GM23338 (cell line): Measurements from ENCODE around the gene WWP2. TPM values are rescaled to one million over a fixed set of nuclear protein-coding genes. Genes with fewer than 3 reads are reported as not detected.

ENCODE experiments used
- ATAC-seq: fragments of 200-7000 bp; cut with Tn5 transposase; 3 replicates; pipeline ENCODE4 v1.9.1; 2020
- DNase-seq: peaks from one replicate; pipeline ENCODE4 v3.0.0-alpha.2; 2015; ENCODE audit warnings: low spot score
- H2AFZ ChIP-seq: fragments of 200-600 bp; sonication (generic); 2 replicates; pipeline ENCODE4 v1.8.0; 2016; ENCODE audit warnings: antibody characterized with exemption, mild to moderate bottlenecking, moderate library complexity
- H3F3A ChIP-seq: fragments of 200-600 bp; sonication (generic); replicated peaks from 2 replicates; pipeline ENCODE4 v1.8.0; 2017; ENCODE audit warnings: antibody characterized with exemption, mixed run types, low read depth
- H3K27ac ChIP-seq: fragments of 200-600 bp; sonication (generic); 2 replicates; pipeline ENCODE4 v1.6.1; 2016; ENCODE audit warnings: low read depth
- H3K27me3 ChIP-seq: fragments of 200-600 bp; sonication (generic); 2 replicates; pipeline ENCODE4 v1.8.0; 2016; ENCODE audit warnings: mild to moderate bottlenecking, mixed run types, moderate library complexity; ENCODE audit not compliant: insufficient read depth
- H3K36me3 ChIP-seq: fragments of 200-600 bp; sonication (generic); 2 replicates; pipeline ENCODE4 v1.8.0; 2016; ENCODE audit warnings: mild to moderate bottlenecking; ENCODE audit not compliant: insufficient read depth
- H3K4me1 ChIP-seq: fragments of 200-600 bp; sonication (generic); 2 replicates; pipeline ENCODE4 v1.8.0; 2016; ENCODE audit warnings: mild to moderate bottlenecking, moderate library complexity; ENCODE audit not compliant: insufficient read depth
- H3K4me2 ChIP-seq: fragments of 200-600 bp; sonication (generic); 2 replicates; pipeline ENCODE4 v1.7.1; 2017; ENCODE audit warnings: mixed run types
- H3K4me3 ChIP-seq: fragments of 200-600 bp; sonication (generic); 2 replicates; pipeline ENCODE4 v1.6.1; 2016; ENCODE audit warnings: mixed run types
- H3K79me2 ChIP-seq: fragments of 200-600 bp; sonication (generic); replicated peaks from 2 replicates; pipeline ENCODE4 v1.8.0; 2017; ENCODE audit warnings: mild to moderate bottlenecking; ENCODE audit not compliant: insufficient read depth
- H3K9me2 ChIP-seq: fragments of 200-600 bp; sonication (generic); 2 replicates; pipeline ENCODE4 v1.8.0; 2017; ENCODE audit not compliant: insufficient read depth
- H4K20me1 ChIP-seq: fragments of 200-600 bp; sonication (generic); replicated peaks from 2 replicates; pipeline ENCODE4 v1.8.0; 2017; ENCODE audit warnings: mild to moderate bottlenecking; ENCODE audit not compliant: insufficient read depth
- H3K27ac Mint-ChIP-seq: 2 replicates; pipeline ENCODE4 v1.8.0; 2020; ENCODE audit warnings: inconsistent platforms, mild to moderate bottlenecking, moderate library complexity, mixed read lengths
- H3K27me3 Mint-ChIP-seq: 3 replicates; pipeline ENCODE4 v1.8.0; 2022; ENCODE audit warnings: low read depth, mild to moderate bottlenecking, moderate library complexity, mixed read lengths, inconsistent platforms; ENCODE audit not compliant: insufficient read depth, poor library complexity
- H3K36me3 Mint-ChIP-seq: 3 replicates; pipeline ENCODE4 v1.8.0; 2021; ENCODE audit warnings: low read depth, mild to moderate bottlenecking, inconsistent platforms, moderate library complexity, mixed read lengths
- H3K4me1 Mint-ChIP-seq: 3 replicates; pipeline ENCODE4 v1.8.0; 2020; ENCODE audit warnings: mild to moderate bottlenecking, inconsistent platforms, mixed read lengths
- H3K4me3 Mint-ChIP-seq: 3 replicates; pipeline ENCODE4 v1.8.0; 2021; ENCODE audit warnings: moderate library complexity, mild to moderate bottlenecking, inconsistent platforms, mixed read lengths
- H3K9me3 Mint-ChIP-seq: 3 replicates; pipeline ENCODE4 v1.8.0; 2020; ENCODE audit warnings: moderate library complexity, mild to moderate bottlenecking, inconsistent platforms, mixed read lengths
- CREB1 ChIP-seq: fragments of 250-450 bp; sonication (Bioruptor Pico); IDR thresholded peaks from 2 replicates; pipeline ENCODE4 v1.5.0; 2020; ENCODE audit warnings: low read depth, mild to moderate bottlenecking, moderate library complexity
- EZH2 ChIP-seq: fragments of 200-600 bp; sonication (generic); IDR thresholded peaks from one replicate; pipeline ENCODE4 v1.8.0; 2017; ENCODE audit warnings: antibody characterized with exemption, mild to moderate bottlenecking, low read depth; ENCODE audit not compliant: unreplicated experiment
- EZH2phosphoT487 ChIP-seq: fragments of 200-600 bp; sonication (generic); IDR thresholded peaks from one replicate; pipeline ENCODE4 v1.8.1; 2018; ENCODE audit warnings: antibody characterized with exemption; ENCODE audit not compliant: unreplicated experiment
- JUNB ChIP-seq: IDR thresholded peaks from one replicate; pipeline ENCODE4 v1.6.1; 2016; ENCODE audit warnings: antibody characterized with exemption; ENCODE audit not compliant: unreplicated experiment
- NANOG ChIP-seq: IDR thresholded peaks from 2 replicates; pipeline ENCODE4 v1.6.1; 2016; ENCODE audit warnings: antibody characterized with exemption, borderline replicate concordance
- POLR2AphosphoS5 ChIP-seq: IDR thresholded peaks from 2 replicates; pipeline ENCODE4 v1.6.1; 2016; ENCODE audit warnings: antibody characterized with exemption, low read depth
- STAT1 ChIP-seq: IDR thresholded peaks from one replicate; pipeline ENCODE4 v1.6.1; 2016; ENCODE audit warnings: antibody characterized with exemption; ENCODE audit not compliant: unreplicated experiment
- ZNF114 ChIP-seq: fragments of 250-450 bp; sonication (Bioruptor Pico); IDR thresholded peaks from 2 replicates; pipeline ENCODE4 v1.5.0; 2020; ENCODE audit warnings: mild to moderate bottlenecking, moderate library complexity
- ZNF331 ChIP-seq: fragments of 250-450 bp; sonication (Bioruptor Pico); IDR thresholded peaks from 2 replicates; pipeline ENCODE4 v1.5.0; 2020; ENCODE audit warnings: low read depth, mild to moderate bottlenecking, moderate library complexity
- polyA plus RNA-seq: library from polyadenylated mRNA; unstranded; fragments of >200 nt; fragmentation: Nextera tagmentation; extraction: Ambion mirVana; gene quantifications from 2 replicates; pipeline ENCODE4 v1.2.1, GENCODE V29; 2016
- total RNA-seq: library from RNA; depleted of rRNA; stranded (reverse); fragments of >200 nt; shearing (Covaris generic); gene quantifications from 2 replicates; pipeline ENCODE4 v1.2.3, GENCODE V29; 2014
- TF ChIP-seq, protein P1 (sequence below): fragments of 250-450 bp; sonication (Bioruptor Pico); IDR thresholded peaks from 2 replicates; pipeline ENCODE4 v1.5.0; 2020; ENCODE audit warnings: mild to moderate bottlenecking, moderate library complexity
- TF ChIP-seq, protein P2 (sequence below): IDR thresholded peaks from one replicate; pipeline ENCODE4 v1.6.1; 2018; ENCODE audit warnings: antibody characterized with exemption; ENCODE audit not compliant: unreplicated experiment
- TF ChIP-seq, protein P3 (sequence below): IDR thresholded peaks from 2 replicates; pipeline ENCODE4 v1.6.1; 2016; ENCODE audit warnings: antibody characterized with exemption
- TF ChIP-seq, protein P4 (sequence below), 2 experiments: fragments of 200-600 bp in 1 of 2; sonication (generic) in 1 of 2; conservative IDR thresholded peaks; 2 replicates each; pipeline versions ENCODE4 v1.5.1 to v1.6.1; 2016 to 2017; ENCODE audit warnings: antibody characterized with exemption in 2 of 2, low read depth in 2 of 2, mild to moderate bottlenecking in 2 of 2, moderate library complexity in 1 of 2

Gene WWP2
- total and polyA plus RNA-seq, 2 experiments from 2014 or later = 12.3 to 35.5 TPM

DNA sequence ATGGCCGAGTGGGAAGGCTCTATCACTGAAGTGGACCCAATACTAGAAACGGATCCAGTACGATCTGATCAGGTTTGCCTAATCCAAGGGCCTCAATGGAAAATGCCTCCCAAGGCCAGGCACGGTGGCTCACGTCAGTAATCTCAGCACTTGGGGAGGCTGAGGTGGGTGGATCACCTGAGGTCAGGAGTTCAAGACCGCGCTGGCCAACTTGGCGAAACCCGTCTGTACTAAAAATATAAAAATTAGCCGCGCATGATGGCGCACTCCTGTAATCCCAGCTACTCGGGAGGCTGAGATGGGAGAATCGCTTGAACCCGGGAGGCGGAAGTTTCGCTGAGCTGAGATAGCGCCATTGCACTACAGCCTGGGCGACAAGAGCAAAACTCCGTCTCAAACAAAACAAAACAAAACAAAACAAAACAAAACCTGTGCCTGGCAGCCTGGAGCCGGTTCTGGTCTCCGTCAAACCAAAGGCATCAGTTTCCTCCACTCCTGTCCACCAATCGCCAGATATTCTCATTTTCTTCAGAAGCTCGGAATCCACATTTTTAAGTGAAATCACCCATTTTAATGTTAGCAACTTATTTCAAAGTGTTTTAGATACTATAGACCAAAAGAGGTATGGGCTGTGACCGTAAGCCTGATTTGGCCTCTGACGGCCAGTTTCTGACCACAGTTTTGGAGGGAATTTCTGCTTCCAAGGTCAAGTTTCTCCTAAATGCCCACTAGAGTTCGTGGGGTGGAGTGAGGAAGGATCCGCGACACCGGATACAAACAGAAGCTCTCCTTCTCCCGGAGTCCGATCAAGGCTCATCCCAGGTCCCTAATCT is 36.4 kb upstream of the WWP2 start:
- TF ChIP-seq EZH2phosphoT487 = no peak
- no peak for TF ChIP-seq EZH2
- TF ChIP-seq POLR2AphosphoS5 = no peak
- TF ChIP-seq, protein P1, sequence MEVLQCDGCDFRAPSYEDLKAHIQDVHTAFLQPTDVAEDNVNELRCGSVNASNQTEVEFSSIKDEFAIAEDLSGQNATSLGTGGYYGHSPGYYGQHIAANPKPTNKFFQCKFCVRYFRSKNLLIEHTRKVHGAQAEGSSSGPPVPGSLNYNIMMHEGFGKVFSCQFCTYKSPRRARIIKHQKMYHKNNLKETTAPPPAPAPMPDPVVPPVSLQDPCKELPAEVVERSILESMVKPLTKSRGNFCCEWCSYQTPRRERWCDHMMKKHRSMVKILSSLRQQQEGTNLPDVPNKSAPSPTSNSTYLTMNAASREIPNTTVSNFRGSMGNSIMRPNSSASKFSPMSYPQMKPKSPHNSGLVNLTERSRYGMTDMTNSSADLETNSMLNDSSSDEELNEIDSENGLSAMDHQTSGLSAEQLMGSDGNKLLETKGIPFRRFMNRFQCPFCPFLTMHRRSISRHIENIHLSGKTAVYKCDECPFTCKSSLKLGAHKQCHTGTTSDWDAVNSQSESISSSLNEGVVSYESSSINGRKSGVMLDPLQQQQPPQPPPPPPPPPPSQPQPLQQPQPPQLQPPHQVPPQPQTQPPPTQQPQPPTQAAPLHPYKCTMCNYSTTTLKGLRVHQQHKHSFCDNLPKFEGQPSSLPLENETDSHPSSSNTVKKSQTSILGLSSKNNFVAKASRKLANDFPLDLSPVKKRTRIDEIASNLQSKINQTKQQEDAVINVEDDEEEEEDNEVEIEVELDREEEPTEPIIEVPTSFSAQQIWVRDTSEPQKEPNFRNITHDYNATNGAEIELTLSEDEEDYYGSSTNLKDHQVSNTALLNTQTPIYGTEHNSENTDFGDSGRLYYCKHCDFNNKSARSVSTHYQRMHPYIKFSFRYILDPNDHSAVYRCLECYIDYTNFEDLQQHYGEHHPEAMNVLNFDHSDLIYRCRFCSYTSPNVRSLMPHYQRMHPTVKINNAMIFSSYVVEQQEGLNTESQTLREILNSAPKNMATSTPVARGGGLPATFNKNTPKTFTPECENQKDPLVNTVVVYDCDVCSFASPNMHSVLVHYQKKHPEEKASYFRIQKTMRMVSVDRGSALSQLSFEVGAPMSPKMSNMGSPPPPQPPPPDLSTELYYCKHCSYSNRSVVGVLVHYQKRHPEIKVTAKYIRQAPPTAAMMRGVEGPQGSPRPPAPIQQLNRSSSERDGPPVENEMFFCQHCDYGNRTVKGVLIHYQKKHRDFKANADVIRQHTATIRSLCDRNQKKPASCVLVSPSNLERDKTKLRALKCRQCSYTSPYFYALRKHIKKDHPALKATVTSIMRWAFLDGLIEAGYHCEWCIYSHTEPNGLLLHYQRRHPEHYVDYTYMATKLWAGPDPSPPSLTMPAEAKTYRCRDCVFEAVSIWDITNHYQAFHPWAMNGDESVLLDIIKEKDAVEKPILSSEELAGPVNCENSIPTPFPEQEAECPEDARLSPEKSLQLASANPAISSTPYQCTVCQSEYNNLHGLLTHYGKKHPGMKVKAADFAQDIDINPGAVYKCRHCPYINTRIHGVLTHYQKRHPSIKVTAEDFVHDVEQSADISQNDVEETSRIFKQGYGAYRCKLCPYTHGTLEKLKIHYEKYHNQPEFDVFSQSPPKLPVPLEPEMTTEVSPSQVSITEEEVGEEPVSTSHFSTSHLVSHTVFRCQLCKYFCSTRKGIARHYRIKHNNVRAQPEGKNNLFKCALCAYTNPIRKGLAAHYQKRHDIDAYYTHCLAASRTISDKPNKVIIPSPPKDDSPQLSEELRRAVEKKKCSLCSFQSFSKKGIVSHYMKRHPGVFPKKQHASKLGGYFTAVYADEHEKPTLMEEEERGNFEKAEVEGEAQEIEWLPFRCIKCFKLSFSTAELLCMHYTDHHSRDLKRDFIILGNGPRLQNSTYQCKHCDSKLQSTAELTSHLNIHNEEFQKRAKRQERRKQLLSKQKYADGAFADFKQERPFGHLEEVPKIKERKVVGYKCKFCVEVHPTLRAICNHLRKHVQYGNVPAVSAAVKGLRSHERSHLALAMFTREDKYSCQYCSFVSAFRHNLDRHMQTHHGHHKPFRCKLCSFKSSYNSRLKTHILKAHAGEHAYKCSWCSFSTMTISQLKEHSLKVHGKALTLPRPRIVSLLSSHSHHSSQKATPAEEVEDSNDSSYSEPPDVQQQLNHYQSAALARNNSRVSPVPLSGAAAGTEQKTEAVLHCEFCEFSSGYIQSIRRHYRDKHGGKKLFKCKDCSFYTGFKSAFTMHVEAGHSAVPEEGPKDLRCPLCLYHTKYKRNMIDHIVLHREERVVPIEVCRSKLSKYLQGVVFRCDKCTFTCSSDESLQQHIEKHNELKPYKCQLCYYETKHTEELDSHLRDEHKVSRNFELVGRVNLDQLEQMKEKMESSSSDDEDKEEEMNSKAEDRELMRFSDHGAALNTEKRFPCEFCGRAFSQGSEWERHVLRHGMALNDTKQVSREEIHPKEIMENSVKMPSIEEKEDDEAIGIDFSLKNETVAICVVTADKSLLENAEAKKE (CRISPR knock-in tag) = no peak
- TF ChIP-seq, protein P2, sequence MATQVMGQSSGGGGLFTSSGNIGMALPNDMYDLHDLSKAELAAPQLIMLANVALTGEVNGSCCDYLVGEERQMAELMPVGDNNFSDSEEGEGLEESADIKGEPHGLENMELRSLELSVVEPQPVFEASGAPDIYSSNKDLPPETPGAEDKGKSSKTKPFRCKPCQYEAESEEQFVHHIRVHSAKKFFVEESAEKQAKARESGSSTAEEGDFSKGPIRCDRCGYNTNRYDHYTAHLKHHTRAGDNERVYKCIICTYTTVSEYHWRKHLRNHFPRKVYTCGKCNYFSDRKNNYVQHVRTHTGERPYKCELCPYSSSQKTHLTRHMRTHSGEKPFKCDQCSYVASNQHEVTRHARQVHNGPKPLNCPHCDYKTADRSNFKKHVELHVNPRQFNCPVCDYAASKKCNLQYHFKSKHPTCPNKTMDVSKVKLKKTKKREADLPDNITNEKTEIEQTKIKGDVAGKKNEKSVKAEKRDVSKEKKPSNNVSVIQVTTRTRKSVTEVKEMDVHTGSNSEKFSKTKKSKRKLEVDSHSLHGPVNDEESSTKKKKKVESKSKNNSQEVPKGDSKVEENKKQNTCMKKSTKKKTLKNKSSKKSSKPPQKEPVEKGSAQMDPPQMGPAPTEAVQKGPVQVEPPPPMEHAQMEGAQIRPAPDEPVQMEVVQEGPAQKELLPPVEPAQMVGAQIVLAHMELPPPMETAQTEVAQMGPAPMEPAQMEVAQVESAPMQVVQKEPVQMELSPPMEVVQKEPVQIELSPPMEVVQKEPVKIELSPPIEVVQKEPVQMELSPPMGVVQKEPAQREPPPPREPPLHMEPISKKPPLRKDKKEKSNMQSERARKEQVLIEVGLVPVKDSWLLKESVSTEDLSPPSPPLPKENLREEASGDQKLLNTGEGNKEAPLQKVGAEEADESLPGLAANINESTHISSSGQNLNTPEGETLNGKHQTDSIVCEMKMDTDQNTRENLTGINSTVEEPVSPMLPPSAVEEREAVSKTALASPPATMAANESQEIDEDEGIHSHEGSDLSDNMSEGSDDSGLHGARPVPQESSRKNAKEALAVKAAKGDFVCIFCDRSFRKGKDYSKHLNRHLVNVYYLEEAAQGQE = no peak
- no peak for TF ChIP-seq CREB1 (CRISPR knock-in tag)
- TF ChIP-seq, protein P3, sequence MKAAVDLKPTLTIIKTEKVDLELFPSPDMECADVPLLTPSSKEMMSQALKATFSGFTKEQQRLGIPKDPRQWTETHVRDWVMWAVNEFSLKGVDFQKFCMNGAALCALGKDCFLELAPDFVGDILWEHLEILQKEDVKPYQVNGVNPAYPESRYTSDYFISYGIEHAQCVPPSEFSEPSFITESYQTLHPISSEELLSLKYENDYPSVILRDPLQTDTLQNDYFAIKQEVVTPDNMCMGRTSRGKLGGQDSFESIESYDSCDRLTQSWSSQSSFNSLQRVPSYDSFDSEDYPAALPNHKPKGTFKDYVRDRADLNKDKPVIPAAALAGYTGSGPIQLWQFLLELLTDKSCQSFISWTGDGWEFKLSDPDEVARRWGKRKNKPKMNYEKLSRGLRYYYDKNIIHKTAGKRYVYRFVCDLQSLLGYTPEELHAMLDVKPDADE = no peak
- TF ChIP-seq STAT1 = no peak
- TF ChIP-seq, protein P4, sequence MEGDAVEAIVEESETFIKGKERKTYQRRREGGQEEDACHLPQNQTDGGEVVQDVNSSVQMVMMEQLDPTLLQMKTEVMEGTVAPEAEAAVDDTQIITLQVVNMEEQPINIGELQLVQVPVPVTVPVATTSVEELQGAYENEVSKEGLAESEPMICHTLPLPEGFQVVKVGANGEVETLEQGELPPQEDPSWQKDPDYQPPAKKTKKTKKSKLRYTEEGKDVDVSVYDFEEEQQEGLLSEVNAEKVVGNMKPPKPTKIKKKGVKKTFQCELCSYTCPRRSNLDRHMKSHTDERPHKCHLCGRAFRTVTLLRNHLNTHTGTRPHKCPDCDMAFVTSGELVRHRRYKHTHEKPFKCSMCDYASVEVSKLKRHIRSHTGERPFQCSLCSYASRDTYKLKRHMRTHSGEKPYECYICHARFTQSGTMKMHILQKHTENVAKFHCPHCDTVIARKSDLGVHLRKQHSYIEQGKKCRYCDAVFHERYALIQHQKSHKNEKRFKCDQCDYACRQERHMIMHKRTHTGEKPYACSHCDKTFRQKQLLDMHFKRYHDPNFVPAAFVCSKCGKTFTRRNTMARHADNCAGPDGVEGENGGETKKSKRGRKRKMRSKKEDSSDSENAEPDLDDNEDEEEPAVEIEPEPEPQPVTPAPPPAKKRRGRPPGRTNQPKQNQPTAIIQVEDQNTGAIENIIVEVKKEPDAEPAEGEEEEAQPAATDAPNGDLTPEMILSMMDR (conservative IDR thresholded peaks at IDR 0.05; ENCODE audit: low read depth in 2 of 2) = no peak
- no peak for TF ChIP-seq NANOG
- no peak for TF ChIP-seq ZNF114
- no peak for TF ChIP-seq ZNF331
- no peak for TF ChIP-seq JUNB
- peak overlapping the region; percentile 100 for H3K27ac Mint-ChIP-seq
- peaks cover 32% of the 10 kb centered on the region for H3K4me1 ChIP-seq
- H3K9me3 Mint-ChIP-seq = no peaks in the 10 kb centered on the region
- H3K4me3 Mint-ChIP-seq = peak overlapping the region; percentile 83
- H3K27ac ChIP-seq = peak overlapping the region; percentile 99
- H3K4me3 ChIP-seq = peak overlapping the region; percentile 62
- no peak for ATAC-seq
- no peak for DNase-seq
- H2AFZ ChIP-seq = peak overlapping the region; percentile 77; the same call in 1 of the 2 replicates
- peaks cover 38% of the 10 kb centered on the region for H3K79me2 ChIP-seq
- no peaks in the 10 kb centered on the region for H3K27me3 ChIP-seq
- H3K9me2 ChIP-seq = no peaks in the 10 kb centered on the region
- H3F3A ChIP-seq = peaks cover 28% of the 10 kb centered on the region; the same call in 1 of the 2 replicates
- H3K27me3 Mint-ChIP-seq = peaks cover 20% of the 10 kb centered on the region
- H3K4me1 Mint-ChIP-seq = peaks cover 34% of the 10 kb centered on the region
- no peaks in the 10 kb centered on the region; the same call in 2 of the 3 replicates for H3K36me3 Mint-ChIP-seq
- H4K20me1 ChIP-seq = no peaks in the 10 kb centered on the region
- H3K4me2 ChIP-seq = peak overlapping the region; percentile 96
- no peaks in the 10 kb centered on the region; the same call in 1 of the 2 replicates for H3K36me3 ChIP-seq
